Vagina (tissue), 2 donors: Measurements from ENCODE around the gene TIMM29.

Experiments
- CTCF ChIP-seq, 3 experiments: fragments of 450-650 bp in 2 of 3; fragments of 200-600 bp in 1 of 3; sonication (generic) in 1 of 3; IDR thresholded peaks; one replicate each; pipeline ENCODE4 v1.5.1; 2017 to 2019; ENCODE audit warnings: antibody characterized with exemption in 3 of 3, mild to moderate bottlenecking in 2 of 3, moderate library complexity in 2 of 3
- POLR2A ChIP-seq, 2 donors: fragments of 450-650 bp; IDR thresholded peaks; one replicate each; pipeline ENCODE4 v1.6.1; 2017; ENCODE audit warnings: antibody characterized with exemption in 2 of 2, mild to moderate bottlenecking in 2 of 2, moderate library complexity in 2 of 2
- POLR2AphosphoS5 ChIP-seq, 2 donors: sonication (generic); formaldehyde crosslinking; IDR thresholded peaks; one replicate each; pipeline ENCODE4 v1.9.0; 2017; ENCODE audit warnings: antibody characterized with exemption in 2 of 2, mild to moderate bottlenecking in 2 of 2, low read depth in 1 of 2; ENCODE audit not compliant: insufficient read depth in 1 of 2

DNA sequence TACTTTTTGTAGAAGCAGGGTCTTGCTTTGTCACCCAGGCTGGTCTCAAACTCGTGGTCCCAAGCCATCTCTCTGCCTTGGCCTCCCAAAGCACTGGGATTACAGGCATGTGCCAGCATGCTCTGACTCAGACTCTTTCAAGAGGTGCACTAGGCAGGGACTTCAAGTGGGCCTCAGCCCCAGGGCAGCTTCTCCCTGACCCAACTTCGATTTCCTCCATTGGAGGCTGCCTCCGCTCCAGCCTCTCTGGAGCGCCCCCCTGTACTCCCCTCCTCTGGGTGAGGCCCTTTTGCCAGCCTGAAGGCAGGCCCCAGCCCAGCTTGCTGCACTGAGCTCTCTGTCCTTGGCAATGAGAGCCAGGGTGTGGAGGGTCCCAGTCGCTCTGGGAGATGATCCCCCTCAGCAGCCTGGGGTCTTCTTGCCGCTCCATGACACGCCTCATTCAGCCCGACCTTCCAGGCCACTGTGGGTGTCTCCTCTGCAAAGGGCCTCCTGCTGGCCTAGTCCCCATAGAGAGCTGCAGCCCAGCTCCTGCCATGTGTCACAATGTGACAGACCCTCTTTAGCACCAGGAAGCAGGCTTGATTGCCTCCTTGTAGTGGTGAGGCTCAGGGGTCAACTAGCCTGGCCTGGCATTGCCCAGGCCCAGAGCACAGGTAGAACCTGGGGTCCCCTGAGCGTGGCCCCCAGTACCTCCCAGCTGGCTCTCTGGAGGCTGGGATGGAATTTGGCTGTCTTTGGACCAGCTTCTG is 40.8 kb upstream of the TIMM29 start:
- no peak for TF ChIP-seq POLR2A (IDR thresholded peaks at IDR 0.05)
- no peak for TF ChIP-seq CTCF (IDR thresholded peaks at IDR 0.05)
- no peak for TF ChIP-seq POLR2AphosphoS5 (IDR thresholded peaks at IDR 0.05; ENCODE audit: insufficient read depth in 1 of 2, low read depth in 1 of 2)
